ENCODE results near the gene FAM199X. TPM values are rescaled to one million over a fixed set of nuclear protein-coding genes. Genes with fewer than 3 reads are reported as not detected.

FAM199X gene
- total and polyA plus RNA-seq, 12 donors: 8.6 to 28.2 (median 21.0) TPM

DNA sequence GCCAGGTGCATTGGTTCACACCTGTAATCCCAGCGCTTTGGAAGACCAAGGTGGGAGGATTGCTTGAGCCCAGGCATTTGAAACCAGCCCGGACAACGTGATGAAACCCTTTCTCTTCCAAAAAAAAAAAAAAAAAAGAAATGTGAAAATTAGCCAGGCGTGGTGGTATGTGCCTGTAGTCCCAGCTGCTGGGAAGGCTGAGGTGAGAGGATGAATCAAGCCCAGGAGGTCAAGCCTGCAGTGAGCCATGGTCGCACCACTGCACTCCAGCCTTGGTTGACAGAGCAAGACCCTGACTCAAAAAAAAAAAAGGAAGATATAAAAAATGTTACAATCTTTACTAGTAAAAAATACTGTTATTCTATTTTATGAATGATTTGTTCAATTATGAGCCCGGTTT lies 5.9 kb downstream of the FAM199X start:
- intact Hi-C loops (cut with DNase I): no loop called here
- Histone ChIP-seq H3K4me1 (replicated peaks in 1 of 2) (peaks cover 0 to 11% of the 10 kb centered on the region in 2 donors), H3K36me3 (replicated peaks in 1 of 2) (peaks cover 0 to 4% of the 10 kb centered on the region in 2 donors), H3K27ac (no peak overlapping the region), H3K27me3 (no peaks in the 10 kb centered on the region), H3K9me3 (replicated peaks in 1 of 3) (no peaks in the 10 kb centered on the region), H3K4me3 (no peak overlapping the region)
- no peak for TF ChIP-seq POLR2A (IDR thresholded peaks at IDR 0.05)
- TF ChIP-seq, protein P1, sequence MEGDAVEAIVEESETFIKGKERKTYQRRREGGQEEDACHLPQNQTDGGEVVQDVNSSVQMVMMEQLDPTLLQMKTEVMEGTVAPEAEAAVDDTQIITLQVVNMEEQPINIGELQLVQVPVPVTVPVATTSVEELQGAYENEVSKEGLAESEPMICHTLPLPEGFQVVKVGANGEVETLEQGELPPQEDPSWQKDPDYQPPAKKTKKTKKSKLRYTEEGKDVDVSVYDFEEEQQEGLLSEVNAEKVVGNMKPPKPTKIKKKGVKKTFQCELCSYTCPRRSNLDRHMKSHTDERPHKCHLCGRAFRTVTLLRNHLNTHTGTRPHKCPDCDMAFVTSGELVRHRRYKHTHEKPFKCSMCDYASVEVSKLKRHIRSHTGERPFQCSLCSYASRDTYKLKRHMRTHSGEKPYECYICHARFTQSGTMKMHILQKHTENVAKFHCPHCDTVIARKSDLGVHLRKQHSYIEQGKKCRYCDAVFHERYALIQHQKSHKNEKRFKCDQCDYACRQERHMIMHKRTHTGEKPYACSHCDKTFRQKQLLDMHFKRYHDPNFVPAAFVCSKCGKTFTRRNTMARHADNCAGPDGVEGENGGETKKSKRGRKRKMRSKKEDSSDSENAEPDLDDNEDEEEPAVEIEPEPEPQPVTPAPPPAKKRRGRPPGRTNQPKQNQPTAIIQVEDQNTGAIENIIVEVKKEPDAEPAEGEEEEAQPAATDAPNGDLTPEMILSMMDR (IDR thresholded peaks at IDR 0.05): no peak
- no peak for DNase-seq
- WGBS, 4 donors: 59 to 84% (median 72%) methylated on average over 6 of the region's 6 CpGs

DNA sequence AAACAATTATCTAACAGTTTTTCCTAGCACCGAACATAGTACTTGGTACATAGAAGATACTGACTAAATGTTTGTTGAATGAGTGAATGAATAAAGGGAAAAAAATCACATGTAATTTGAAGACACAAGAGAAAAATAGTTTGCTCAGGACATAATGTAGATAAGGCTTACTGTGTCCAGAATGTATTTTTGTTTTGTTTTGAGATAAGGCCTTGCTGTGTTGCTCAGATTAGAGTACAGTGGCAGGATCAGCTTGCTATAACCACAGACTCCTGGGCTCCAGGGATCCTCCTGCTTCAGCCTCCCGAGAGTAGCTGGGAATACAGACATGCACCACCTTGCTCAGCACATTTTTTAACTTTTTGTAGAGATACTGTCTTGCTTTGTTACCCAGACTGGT lies 6.5 kb downstream of the FAM199X start:
- 68 to 86% (median 80%) methylated on average over 2 of the region's 2 CpGs for WGBS, 4 donors
- no peak overlapping the region for H3K4me3 ChIP-seq
- TF ChIP-seq POLR2A (IDR thresholded peaks at IDR 0.05): no peak
- TF ChIP-seq, protein P1 (IDR thresholded peaks at IDR 0.05): no peak
- DNase-seq: no peak
- peaks cover 0 to 7% of the 10 kb centered on the region in 2 donors for H3K4me1 ChIP-seq (replicated peaks in 1 of 2)
- peaks cover 0 to 4% of the 10 kb centered on the region in 2 donors for H3K36me3 ChIP-seq (replicated peaks in 1 of 2)
- no peaks in the 10 kb centered on the region for H3K27me3 ChIP-seq
- no peaks in the 10 kb centered on the region for H3K9me3 ChIP-seq (replicated peaks in 1 of 3)
- H3K27ac ChIP-seq: no peak overlapping the region
- intact Hi-C loops (cut with DNase I): no loop called here

DNA sequence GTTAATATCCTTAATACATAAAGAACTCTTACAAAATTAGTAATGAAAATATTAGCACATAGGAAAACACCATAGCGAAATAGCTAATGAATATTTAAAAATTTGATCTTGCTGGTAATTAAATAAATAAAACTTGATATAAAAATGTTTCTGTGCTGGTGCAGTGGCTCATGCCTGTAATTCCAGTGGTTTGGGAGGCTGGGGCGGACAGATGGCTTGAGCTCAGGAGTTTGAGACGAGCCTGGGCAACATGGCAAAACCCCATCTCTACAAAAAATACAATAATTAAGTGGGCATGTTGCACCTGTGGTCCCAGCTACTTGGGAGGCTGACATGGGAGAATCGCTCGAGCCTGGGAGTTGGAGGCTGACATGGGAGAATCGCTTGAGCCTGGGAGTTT lies 7.6 kb downstream of the FAM199X start:
- no peak for TF ChIP-seq POLR2A (IDR thresholded peaks at IDR 0.05)
- TF ChIP-seq, protein P1 (IDR thresholded peaks at IDR 0.05): no peak
- 86 to 95% (median 92%) methylated on average over 6 of the region's 6 CpGs for WGBS, 4 donors

DNA sequence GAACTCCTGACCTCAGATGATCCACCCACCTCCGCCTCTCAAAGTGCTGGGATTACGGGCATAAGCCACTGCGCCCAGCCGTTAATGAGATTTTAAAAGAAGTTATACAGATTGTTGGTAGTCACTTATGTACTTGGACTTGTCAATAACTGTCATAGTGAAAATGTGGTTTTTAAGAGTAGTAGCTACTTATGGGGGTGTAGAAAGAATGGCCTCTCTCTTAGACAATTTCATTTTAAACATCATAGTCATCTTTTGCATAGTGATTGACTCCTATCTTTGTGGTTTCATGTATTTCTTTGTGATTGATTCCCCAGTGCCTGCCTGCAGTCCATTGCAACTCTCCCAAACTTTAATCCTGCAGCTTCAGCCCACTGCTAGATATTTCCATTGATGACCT lies 17.4 kb downstream of the FAM199X start:
- Histone ChIP-seq H3K27me3 (peaks cover 4% of the 10 kb centered on the region), H3K4me3 (no peak overlapping the region), H3K27ac (no peak overlapping the region), H3K36me3 (replicated peaks in 1 of 2) (peaks cover 0 to 19% of the 10 kb centered on the region in 2 donors), H3K4me1 (replicated peaks in 1 of 2) (no peaks in the 10 kb centered on the region), H3K9me3 (replicated peaks in 1 of 3) (no peaks in the 10 kb centered on the region)
- no peak for TF ChIP-seq POLR2A (IDR thresholded peaks at IDR 0.05)
- intact Hi-C loops (cut with DNase I): no loop called here
- 89 to 100% (median 96%) methylated on average over 4 of the region's 4 CpGs for WGBS, 4 donors
- DNase-seq: no peak

More for the DNA sequence above, 7.6 kb downstream of the FAM199X start:
- Histone ChIP-seq H3K36me3 (replicated peaks in 1 of 2) (peaks cover 0 to 4% of the 10 kb centered on the region in 2 donors), H3K27me3 (no peaks in the 10 kb centered on the region), H3K27ac (no peak overlapping the region), H3K4me3 (no peak overlapping the region), H3K9me3 (replicated peaks in 1 of 3) (no peaks in the 10 kb centered on the region), H3K4me1 (replicated peaks in 1 of 2) (no peaks in the 10 kb centered on the region)
- no peak for DNase-seq
- intact Hi-C loops (cut with DNase I): no loop called here

DNA sequence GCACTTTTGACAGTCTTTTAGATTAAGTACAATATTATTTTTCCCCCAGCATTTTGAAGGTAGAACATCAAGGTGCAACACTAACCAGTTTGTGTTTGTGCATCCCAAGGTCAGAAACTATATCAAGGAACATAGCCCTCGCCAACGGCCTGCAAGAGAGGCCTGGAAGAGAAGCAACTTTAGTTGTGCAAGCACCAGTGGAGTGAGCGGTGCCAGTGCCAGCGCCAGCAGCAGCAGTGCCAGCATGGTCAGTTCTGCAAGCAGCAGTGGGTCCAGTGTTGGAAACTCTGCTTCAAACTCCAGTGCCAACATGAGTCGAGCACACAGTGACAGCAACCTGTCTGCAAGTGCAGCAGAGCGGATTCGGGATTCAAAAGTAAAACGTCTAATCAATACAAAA lies 21.7 kb downstream of the FAM199X start:
- H3K27ac ChIP-seq: no peak overlapping the region
- H3K4me1 ChIP-seq (replicated peaks in 1 of 2): no peaks in the 10 kb centered on the region
- peaks cover 0 to 34% of the 10 kb centered on the region in 2 donors for H3K36me3 ChIP-seq (replicated peaks in 1 of 2)
- 82 to 89% (median 87%) methylated on average over 4 to 8 of the region's 8 CpGs for WGBS, 4 donors
- TF ChIP-seq, protein P1 (IDR thresholded peaks at IDR 0.05): no peak
- no peak for TF ChIP-seq POLR2A (IDR thresholded peaks at IDR 0.05)
- no peak overlapping the region for H3K4me3 ChIP-seq
- DNase-seq: no peak
- H3K9me3 ChIP-seq (replicated peaks in 1 of 3): no peaks in the 10 kb centered on the region
- intact Hi-C loops (cut with DNase I): no loop called here
- peaks cover 4% of the 10 kb centered on the region for H3K27me3 ChIP-seq
